SIG-M5 (cell line): Measurements from ENCODE around the gene RPS25.
"Not testable (repeated sequence)": the region's sequence is repeated elsewhere in the genome, so short reads cannot be mapped to it uniquely, and the experiment has no call there.

ENCODE experiments used
- DNase-seq: peaks from one replicate; lab custom pipeline; 2025; lab: John Stamatoyannopoulos, UW

The RPS25 gene

DNA sequence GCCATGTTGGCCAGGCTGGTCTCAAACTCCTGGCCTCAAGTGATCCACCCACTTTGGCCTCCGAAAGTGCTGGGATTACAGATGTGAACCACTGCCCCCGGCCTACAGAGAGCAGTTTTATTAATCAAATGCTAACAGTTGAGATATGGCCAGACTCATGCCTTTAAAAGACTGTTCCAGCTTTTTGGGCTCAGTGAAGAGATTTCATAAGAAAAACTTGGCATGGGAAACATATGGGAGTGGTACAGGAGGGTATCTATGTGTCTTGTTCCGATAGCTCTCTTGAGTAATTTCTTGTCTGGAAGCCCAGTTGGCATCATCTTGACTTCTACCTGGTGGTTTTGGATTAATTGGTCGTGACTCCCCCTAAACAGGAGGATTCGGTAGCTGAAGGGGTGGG, 20.7 kb upstream of the RPS25 start:
- no peak for DNase-seq

DNA sequence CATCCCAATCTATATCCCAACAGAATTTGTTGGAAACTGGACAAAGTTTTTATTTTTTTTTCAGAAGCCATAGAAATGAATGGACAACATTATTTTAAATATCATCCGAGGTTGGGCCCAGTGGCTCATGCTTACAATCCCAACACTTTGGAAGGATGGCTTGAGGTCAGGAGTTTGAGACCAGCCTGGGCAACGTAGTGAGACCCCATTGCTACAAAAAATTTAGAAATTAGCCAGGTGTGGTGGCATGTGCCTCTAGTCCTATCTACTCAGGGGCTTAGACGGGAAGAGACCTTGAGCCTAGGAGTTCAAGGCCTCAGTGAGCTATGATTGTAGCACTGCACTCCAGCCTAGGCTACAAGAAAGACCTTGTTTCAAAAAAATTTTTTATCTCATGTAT, 16.7 kb upstream of the RPS25 start:
- DNase-seq, result no peak

DNA sequence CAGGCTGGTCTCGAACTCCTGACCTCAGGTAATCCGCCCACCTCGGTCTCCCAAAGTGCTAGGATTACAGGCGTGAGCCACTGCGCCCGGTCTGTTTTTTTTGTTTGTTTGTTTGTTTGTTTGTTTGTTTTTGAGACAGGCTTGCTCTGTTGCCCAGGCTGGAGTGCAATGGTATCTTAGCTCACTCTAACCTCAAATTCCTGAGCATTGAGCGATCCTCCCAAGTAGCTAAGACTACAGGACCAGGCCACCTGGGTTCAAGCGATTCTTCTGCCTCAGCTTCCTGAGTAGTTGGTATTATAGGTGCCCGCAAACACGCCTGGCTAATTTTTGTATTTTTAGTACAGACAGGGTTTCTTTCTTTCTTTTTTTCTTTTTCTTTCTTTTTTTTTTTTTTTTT, 15.3 kb upstream of the RPS25 start:
- DNase-seq, result not testable (repeated sequence)

DNA sequence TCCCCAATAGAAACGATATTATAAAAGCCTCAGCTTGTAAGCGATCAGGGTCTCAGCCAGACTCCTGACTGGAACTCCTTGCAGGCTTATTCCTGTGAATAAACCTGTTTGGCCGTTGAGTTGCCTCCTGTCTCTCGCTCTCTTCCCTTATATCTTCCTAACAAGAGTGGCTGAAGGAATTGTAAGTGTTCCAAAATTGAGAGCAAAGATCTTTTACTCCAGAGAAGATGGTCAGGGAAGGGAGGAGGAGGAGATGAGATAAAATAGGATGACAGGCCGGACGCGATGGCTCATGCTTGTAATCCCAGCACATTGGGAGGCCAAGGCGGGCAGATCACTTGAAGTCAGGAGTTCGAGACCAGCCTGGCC, 13.8 kb upstream of the RPS25 start:
- no peak for DNase-seq

DNA sequence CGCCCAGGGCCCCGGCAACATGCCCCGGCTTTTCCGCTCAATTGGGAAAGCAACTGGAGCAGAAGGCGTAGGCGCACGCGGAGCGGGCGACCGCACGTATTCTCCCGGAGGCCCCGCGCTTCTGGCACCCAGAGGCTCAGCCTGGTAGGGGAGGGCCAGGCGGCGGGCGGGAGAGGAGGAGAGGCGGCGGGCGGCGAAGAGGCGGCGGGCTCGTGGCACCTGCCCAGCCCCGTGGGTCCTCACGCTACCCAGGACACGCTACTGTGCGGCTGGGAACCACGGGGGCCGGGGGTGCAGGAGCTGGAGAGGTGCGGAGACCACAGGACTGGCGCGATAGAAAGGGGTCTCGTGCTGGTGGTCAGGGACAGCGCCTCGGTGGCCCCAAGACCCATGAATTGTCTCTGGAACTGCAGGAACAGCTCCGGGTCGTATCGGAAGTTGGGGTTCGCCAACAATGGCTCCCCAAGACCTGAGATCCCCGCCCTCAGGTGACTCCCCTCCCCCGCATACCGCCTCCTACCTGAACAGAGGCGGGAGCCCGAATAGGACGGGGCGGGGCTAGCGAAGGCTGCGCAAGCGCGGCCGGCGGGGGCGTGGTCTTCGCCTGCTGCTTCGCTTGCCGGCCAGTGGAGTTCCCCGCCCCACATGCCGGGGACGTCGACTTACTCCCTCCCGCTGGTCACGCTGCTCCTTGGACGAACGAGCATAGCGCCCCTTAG, 12.3 kb upstream of the RPS25 start, which contains the start of gene SLC37A4:
SLC37A4 (minus strand) TSS at position 549 of the 719 bp plus-strand sequence.
- peak; percentile 71 for DNase-seq

DNA sequence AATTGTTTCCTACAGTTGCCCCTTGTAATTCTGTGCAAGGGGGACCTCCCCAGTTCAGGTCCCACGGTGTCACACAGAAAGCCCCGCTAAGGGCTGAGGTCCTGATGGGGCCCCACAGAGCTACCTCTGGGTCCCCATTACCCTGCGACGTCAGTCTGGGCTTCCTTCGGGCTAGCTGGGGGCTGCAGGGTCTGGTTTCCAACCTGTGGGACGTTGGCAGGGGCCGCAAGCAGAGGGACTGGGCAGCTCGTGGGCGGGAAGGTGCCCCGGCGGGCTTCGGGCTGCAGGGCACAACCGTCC, 11.8 kb upstream of the RPS25 start:
- DNase-seq, result no peak

DNA sequence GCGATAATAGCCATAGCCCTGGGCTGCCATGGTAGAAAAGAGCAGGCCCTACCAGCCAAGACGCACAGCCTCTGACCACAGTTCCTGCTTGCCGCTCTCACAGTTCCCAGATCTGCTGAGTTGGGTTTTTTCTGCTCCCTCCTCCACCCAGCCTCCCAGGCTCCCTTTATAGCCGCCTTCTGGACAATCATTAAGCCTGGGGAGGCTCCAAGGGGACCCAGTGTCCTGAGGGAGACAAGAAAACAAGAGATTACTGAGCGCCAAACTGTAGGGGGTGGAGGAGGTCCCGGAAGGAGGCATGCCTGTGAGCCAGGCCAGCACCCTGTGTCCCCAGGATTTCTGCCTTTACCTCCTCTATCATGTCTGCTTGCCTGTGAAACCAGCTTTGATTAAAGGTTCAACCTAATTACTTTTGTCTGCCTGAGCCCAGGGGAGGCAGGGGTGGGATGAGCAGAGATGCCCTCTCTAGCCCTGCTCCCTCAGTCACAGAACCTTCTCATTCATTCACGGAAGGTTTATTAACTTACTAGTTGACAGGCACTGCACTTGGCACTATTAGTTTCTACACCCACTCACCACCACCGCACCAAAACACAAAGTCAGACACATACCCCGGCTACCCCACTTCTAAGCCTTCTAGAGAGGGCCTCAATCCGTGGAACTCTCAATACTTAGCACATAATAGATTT, 11.3 kb upstream of the RPS25 start:
- DNase-seq, result no peak

DNA sequence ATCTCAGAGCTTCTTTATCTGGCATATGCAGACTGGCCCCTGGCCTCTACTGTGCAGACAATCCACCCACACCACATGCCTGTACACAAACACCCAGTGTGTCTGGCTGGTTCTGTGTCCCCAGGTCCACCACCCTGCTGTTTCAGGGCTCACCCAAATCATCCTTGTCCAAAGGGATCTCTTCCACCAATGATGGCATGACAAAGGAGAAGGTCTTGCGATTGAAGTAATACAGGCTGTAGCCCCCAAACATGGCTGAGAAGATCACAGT, 10.9 kb upstream of the RPS25 start:
- no peak for DNase-seq

DNA sequence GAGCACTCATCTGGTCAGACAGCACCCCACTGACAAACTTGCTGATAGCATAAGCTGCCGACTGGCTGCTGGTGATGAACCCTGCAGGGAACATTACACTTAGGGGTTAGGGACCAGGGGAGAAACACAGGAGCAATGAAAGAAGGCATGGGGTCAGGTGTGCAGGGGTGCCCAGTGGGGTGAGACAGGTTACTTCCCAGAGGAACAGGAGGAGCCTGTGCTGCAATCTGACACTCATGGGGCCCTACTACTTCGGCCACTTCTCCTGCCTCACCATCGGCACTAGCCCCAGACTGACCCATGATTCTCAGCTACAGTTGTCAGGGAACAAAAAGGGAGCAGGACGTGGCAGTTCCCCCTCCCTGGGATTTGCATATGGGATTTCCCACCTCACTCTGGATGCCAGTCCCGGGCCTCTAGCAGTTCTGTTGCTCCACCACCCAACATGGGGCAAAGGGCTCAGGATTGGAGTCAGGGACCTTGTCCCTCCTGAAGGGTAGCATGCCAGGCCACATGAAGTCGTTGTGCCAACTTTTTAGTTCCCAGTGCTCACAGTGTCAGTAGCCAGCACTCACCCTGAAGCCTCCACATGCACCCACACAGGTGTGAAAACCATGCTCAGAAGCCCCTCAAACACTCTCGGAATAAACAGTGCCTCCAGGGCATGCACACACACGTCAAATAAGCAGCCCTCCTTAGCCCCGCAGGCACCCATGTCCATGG, 10.4 kb upstream of the RPS25 start:
- no peak for DNase-seq

DNA sequence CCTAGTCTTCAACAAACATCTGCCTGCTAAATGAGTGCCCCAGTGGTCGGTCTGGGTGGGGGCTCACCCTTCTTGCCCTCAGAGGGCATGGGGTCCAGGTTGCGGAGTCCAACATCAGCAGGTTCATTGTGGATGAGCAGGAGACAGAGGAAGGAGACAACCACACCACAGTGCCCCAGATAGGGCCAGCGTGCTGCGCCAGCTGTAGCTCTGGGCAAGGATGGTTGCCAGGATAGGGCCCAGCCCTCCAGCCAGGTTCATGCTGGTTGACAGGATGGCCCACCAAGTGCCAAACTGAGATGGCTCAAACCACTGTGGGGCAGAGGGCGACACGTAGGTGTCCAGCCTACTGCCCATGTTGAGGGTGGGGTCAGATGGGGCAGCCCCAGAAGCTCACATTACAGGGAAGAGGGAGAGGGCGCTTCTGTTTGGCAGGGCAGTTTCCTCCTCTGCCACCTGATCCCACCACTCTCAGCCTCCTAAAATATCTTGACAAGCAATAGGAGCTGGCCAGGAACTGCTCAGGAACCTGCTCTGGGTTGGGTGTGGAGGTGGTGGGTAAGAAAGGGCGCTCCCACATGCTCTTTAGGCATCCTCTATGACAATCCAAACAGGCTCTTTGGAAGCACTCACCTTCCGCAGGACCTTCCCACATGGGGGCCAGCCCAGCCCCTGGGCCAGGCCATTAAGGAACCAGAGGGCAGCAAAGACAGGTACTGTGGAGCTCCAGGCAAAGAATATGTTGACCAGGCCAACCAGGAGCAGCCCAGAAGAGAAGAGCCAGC, 9.6 kb upstream of the RPS25 start:
- no peak for DNase-seq

DNA sequence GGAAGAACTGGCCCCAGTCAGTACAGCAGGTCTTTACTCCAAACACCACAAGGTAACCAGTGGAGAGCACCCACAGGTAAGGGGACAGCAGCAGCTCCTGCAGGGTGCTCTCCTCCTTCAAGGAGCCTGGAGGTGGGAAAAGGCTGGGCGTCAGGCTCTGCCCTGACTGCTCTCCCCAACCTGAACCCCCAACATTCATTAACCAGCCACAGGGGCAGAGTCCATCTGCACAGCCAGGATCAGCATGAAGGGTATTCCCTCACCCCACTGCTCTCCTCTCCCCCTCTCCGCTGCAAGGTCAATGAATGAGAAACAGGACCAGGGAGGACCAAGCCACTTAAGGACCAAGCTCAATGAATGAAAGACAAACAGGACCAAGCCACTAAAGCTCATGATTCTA, 8.8 kb upstream of the RPS25 start:
- no peak for DNase-seq

DNA sequence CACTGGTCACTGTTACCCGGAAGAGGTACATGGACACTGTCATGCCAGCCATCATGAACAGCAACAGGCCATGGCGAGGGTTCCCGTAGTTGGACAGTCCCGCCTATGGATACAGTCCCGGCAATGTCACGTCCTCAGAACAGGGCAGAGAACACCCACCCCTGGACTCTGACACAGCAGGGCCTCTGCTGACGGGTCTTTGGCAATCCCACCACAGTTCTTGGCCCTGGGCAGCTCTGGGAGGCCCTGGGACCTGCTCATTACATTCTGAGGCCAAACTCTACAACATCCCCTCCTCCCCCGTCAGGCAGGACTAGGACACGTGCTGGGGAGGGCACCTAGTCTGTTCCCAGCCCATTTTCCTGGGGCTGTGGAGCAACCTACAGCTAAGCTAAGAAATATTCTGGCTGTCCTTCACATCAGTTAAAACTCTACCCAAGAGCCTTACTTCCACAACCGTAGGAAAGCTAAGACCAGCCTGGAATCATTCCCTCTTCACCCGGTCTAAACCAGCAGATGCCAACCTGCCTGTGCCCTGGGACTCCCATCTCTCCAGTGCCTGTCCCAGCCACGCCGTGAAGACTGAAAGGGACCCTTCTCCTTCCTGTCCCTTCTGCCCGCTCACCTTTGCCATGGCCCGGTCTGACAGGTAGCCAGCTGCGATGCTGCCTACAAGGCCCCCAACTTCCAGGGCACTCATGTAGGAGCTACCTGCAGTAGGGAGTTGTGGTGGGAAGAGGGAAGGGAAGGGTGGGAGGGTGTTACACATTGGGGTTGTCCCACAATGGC, 8.0 kb upstream of the RPS25 start:
- no peak for DNase-seq

DNA sequence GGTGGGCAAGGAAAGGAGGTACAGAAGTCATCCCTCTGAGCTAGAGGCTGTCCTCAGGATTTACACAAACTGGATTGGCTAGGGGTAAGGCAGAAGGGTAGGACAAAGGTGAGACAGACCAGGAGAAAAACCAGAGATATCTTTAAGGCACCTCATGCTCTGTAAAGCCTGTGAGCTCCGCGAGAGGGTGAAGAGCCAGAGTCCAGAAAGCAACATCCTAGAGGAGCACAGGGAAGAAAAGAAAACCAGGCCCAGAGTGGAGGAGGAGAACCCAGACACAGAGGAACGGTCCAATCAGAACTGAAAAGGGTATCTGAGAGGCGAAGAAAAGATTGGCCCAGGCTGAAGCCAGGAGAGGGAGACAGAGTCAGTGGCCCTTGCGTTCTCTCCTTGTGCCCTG, 7.4 kb upstream of the RPS25 start:
- no peak for DNase-seq

DNA sequence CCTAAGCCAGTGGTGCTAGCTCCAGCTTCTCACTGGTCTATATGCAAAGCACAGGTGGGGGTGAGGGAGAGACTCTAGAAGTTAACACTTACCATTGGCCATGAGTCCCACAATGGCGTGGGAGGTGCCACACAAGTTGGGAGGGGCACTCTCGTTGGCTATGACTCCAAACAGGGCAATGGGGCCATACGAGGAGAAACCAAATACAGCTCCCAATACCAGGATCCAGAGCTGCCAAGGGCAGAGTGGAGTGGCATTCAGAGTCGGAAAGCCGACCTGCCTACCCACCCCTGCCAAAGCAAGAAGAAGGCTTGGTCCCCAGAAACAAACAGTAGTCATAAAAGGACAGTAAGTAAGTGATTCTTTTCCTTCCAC, 6.9 kb upstream of the RPS25 start:
- DNase-seq, result no peak

DNA sequence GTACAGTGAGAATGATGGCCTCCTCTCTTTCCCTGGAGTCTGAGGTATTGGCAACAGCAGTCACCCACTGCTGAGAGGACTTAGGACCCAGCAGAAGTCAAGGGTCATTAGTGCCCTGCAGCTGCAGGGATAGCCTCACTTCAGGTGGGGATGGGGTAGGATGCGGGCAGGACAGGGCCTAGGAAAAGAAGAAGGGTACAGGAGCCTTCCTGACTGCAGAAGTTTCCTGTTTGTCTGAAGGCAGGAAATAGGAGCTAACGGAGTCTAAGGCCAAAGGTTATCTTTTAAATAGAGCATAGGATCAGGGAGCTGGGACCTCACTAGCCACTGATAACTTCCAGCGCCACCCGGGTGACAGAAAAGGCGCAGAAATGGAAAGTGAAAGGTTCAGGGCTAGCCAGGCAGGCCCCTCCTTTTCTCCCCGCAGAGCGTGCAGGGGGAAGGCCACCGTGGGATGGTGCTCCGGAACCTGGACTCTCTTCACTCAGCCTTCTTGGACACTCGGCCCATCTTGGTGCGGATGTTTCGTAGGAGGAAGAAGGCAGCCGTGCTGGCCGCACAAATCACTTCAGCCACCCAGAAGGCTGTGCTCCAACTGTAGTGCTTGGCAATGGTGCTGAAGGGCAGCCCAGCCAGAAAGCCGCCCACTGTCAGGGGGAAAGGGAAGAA, 6.4 kb upstream of the RPS25 start:
- no peak for DNase-seq

DNA sequence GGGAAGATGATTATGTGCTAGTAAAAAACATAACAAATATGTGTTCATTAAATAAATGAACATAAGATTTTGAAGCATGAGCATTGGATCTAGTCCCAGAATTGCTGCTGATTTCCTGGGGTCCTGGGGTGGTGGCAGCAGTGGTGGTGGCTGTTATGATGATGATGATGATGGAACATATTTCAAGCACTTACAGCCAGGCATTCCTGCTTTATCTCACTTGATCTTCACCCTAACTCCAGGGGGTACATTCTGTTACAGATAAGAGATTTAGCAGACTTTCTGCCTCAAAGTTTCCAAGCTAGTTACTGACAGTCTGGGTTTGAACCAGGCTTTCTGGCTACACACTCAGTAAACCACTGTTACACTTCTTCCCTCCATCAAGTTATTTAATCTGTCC, 5.6 kb upstream of the RPS25 start:
- DNase-seq, result no peak

DNA sequence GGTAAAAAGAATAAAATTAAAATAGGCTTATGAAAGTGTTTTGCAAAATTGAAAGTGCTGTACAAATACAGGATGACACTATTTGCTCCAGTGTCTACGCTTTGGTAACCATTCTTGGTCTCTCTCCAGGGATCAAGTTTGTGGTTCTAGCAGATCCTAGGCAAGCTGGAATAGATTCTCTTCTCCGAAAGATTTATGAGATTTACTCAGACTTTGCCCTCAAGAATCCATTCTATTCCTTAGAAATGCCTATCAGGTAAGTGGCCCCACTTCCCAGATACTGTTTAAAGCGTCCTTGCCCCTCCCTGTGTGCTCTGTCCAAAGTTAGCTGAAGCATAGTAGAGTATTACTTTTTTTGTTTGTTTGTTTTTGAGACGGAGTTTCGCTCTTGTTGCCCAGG, 3.5 kb upstream of the RPS25 start:
- DNase-seq, result no peak

DNA sequence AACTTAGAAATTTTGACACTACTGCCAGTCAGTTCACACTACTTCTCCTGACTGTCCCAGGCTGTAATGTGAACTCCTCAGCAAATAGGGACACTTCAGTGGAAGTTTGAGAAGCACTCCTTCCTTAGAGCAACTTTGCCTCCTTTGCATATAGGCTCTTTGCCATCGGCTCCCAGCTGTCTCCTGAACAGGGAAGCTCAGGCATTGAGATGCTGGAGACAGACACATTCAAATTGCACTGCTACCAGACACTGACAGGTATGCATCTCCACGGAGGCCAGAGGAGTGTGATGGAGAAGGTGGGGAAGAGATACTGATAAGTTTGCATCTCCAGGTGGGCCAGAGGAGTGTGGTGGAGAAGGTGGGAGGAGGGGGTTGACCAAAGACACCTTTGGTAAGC, 1.9 kb upstream of the RPS25 start:
- DNase-seq, result no peak

DNA sequence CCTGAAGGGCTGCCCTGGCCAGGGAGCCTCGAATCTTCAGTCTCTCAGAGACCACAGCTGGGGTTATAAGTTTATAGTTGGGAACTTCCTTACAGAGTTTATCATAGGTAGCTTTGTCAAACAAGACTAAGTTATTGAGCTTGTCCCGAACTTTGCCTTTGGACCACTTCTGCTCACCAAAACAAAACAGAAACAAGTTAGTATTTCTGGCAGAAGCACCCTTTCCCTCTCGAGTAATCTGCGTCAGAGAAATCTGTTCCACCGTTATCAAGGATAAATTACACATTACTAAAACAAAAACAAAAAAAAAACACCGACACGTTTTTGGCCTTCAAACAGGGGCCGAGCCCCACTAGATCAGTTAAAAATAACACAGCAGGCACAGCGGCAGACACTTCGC, 766 bp downstream of the RPS25 start:
- not testable (repeated sequence) for DNase-seq

DNA sequence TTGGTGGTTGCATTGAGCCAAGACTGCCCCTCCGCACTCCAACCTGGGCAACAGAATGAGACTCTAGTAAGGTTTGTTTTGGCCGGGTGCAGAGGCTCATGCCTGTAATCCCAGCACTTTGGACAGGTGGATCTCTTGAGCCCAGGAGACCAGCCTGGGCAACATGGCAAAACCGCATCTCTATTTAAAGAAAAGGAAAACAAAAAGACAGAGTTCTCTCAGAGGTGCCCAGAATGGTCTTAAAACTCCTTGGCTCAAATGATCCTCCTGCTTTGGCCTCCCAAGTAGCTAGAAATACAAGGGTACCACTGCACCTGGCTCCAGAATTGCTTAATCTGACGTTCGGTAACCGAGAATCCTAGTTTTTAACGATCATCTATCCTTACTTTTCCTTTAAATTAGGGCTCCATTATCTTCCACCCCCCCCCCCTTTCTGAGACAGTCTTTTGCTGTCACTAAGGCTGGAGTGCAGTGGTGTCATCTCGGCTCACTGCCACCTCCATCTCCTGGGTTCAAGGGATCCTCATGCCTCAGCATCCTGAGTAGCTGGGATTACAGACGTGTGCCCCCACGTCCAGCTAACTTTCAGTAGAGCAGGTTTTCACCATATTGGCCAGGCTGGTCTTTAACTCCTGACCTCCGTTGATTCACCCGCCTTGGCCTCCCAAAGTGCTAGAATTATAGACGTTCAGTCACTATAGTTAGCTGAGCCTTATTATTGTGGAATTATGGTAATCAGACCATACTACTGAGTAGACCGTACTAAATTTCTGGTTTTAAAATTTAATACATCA, 1.7 kb downstream of the RPS25 start:
- DNase-seq, result no peak
